Thoracic aorta (tissue), 2 donors: ENCODE data around the gene CHST15. TPM values are rescaled to one million over a fixed set of nuclear protein-coding genes. Genes with fewer than 3 reads are reported as not detected.

ENCODE experiments used
- ATAC-seq: fragments of 150-250 bp; one replicate; pipeline ENCODE4 v1.8.0; 2017; ENCODE audit warnings: low read depth; ENCODE audit not compliant: insufficient number of reproducible peaks, low FRiP score
- DNase-seq: peaks from one replicate; pipeline ENCODE4 v3.0.0-alpha.2; 2020; ENCODE audit warnings: low spot score
- H3K27ac ChIP-seq, 2 donors: fragments of 200-600 bp; sonication (generic); 1 replicate in 1 of 2; 2 replicates in 1 of 2; pipeline ENCODE4 v1.5.1; 2016; ENCODE audit warnings: mild to moderate bottlenecking in 2 of 2, moderate library complexity in 2 of 2
- H3K27me3 ChIP-seq: fragments of 200-600 bp; sonication (generic); replicated peaks from 2 replicates; pipeline ENCODE4 v1.6.0; 2016; ENCODE audit warnings: mild to moderate bottlenecking; ENCODE audit not compliant: insufficient read depth
- H3K36me3 ChIP-seq: fragments of 200-600 bp; sonication (generic); one replicate; pipeline ENCODE4 v1.5.1; 2016
- H3K4me1 ChIP-seq, 2 donors: fragments of 200-600 bp; sonication (generic); 1 replicate in 1 of 2; 2 replicates in 1 of 2; pipeline versions ENCODE4 v1.5.1 to v1.6.0; 2016; ENCODE audit warnings: low read depth in 2 of 2, mild to moderate bottlenecking in 1 of 2; ENCODE audit not compliant: control insufficient read depth in 1 of 2
- H3K4me3 ChIP-seq: fragments of 200-600 bp; sonication (generic); 2 replicates; pipeline ENCODE4 v1.5.1; 2016; ENCODE audit warnings: mild to moderate bottlenecking
- H3K9me3 ChIP-seq: fragments of 200-600 bp; sonication (generic); 2 replicates; pipeline ENCODE4 v1.5.1; 2016
- total RNA-seq, 2 donors: library from RNA; depleted of rRNA; stranded (reverse); fragments of >200 nt; gene quantifications; one replicate each; pipeline versions ENCODE4 v1.1.0 to v1.2.3, GENCODE V29; 2016
- TF ChIP-seq, protein P1 (sequence below): fragments of 200-600 bp; sonication (generic); IDR thresholded peaks from one replicate; pipeline ENCODE4 v1.5.1; 2019; ENCODE audit warnings: antibody characterized with exemption

CHST15 gene
- total RNA-seq, 2 donors from 2014 or later = 31.9 to 34.0 TPM

- DNase-seq (no peak), ATAC-seq (no peak)
- H3K4me3 ChIP-seq = no peak overlapping the region
- H3K36me3 ChIP-seq = peaks cover 9% of the 10 kb centered on the region
- H3K4me1 ChIP-seq = no peaks in the 10 kb centered on the region
- TF ChIP-seq, protein P1, sequence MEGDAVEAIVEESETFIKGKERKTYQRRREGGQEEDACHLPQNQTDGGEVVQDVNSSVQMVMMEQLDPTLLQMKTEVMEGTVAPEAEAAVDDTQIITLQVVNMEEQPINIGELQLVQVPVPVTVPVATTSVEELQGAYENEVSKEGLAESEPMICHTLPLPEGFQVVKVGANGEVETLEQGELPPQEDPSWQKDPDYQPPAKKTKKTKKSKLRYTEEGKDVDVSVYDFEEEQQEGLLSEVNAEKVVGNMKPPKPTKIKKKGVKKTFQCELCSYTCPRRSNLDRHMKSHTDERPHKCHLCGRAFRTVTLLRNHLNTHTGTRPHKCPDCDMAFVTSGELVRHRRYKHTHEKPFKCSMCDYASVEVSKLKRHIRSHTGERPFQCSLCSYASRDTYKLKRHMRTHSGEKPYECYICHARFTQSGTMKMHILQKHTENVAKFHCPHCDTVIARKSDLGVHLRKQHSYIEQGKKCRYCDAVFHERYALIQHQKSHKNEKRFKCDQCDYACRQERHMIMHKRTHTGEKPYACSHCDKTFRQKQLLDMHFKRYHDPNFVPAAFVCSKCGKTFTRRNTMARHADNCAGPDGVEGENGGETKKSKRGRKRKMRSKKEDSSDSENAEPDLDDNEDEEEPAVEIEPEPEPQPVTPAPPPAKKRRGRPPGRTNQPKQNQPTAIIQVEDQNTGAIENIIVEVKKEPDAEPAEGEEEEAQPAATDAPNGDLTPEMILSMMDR = no peak
- H3K27me3 ChIP-seq = no peaks in the 10 kb centered on the region
- no peaks in the 10 kb centered on the region for H3K9me3 ChIP-seq
- no peak overlapping the region for H3K27ac ChIP-seq
These were observed 50.6 kb downstream of the CHST15 start for GRCh38 chr10:124042656-124043309.

GRCh38 chr10:124041675-124042445 lies 51.5 kb downstream of the CHST15 start:
- no peaks in the 10 kb centered on the region for H3K27me3 ChIP-seq
- ATAC-seq = no peak

GRCh38 chr10:124040451-124041188 lies 52.8 kb downstream of the CHST15 start:
- peaks cover 18% of the 10 kb centered on the region for H3K36me3 ChIP-seq
- H3K9me3 ChIP-seq = no peaks in the 10 kb centered on the region
- no peaks in the 10 kb centered on the region for H3K4me1 ChIP-seq
- TF ChIP-seq, protein P1 = no peak
- H3K27me3 ChIP-seq = no peaks in the 10 kb centered on the region
- DNase-seq (no peak), ATAC-seq (no peak)
- no peak overlapping the region for H3K4me3 ChIP-seq
- H3K27ac ChIP-seq = no peak overlapping the region

More at GRCh38 chr10:124041675-124042445, 51.5 kb downstream of the CHST15 start:
- peaks cover 16% of the 10 kb centered on the region for H3K36me3 ChIP-seq
- TF ChIP-seq, protein P1 = no peak
- H3K4me3 ChIP-seq = no peak overlapping the region
- no peak for DNase-seq
- no peaks in the 10 kb centered on the region for H3K4me1 ChIP-seq
- H3K9me3 ChIP-seq = no peaks in the 10 kb centered on the region
- H3K27ac ChIP-seq = no peak overlapping the region

DNA sequence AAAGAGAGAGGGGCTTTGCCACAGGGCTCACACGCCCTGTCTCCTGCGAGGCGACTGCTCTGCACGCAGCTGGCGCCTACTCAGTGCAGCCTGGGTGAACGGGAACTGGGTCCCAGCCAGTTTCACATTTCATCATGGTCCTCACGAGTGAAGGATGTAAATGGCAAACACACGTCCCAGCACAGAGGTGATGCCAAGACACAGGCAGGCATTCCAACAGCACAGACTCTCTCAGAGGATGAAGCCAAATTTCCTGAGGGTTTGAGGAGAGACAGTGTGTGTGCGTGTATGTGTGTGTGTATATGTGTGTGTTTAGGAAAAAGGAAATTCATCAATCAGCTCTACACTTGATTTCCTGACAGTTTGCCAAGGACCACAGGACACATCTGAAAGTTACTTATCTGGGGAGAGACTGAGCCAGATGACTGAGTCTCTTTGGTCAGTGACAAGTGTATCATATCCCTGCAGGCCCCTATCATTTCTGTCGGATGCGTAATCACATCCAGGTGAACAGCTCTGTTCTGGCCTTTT lies 53.9 kb downstream of the CHST15 start:
- Histone ChIP-seq H3K4me3 (no peak overlapping the region), H3K9me3 (no peaks in the 10 kb centered on the region), H3K27ac (no peak overlapping the region), H3K27me3 (no peaks in the 10 kb centered on the region), H3K36me3 (peaks cover 17% of the 10 kb centered on the region), H3K4me1 (no peaks in the 10 kb centered on the region)
- no peak for DNase-seq
- TF ChIP-seq, protein P1 = no peak
- no peak for ATAC-seq

DNA sequence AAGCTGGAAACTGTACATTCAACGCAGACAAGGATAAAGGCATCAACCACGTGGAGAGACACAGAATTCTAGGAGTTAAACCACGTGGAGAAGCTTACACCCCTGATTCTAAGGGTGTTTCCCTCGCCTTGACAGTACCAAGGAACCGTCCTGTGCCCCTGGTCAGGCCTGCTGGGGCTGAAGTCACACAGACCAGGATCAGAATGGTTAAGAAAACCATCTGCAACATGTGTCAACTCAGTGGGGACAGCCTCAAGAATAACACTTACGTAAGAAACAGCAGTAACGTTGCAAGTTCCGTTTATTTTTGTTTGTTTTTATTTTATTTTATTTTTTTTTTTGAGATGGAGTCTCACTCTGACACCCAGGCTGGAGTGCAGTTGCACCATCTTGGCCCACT lies 55.6 kb downstream of the CHST15 start:
- peaks cover 3 to 15% of the 10 kb centered on the region in 2 donors for H3K4me1 ChIP-seq
- no peaks in the 10 kb centered on the region for H3K9me3 ChIP-seq
- no peak overlapping the region for H3K4me3 ChIP-seq
- TF ChIP-seq, protein P1 = no peak
- no peak for DNase-seq
- no peaks in the 10 kb centered on the region for H3K27me3 ChIP-seq
- no peak for ATAC-seq
- no peak overlapping the region for H3K27ac ChIP-seq
- peaks cover 15% of the 10 kb centered on the region for H3K36me3 ChIP-seq
